Head of caudate nucleus (tissue), 42 donors: ENCODE data around the gene HNRNPLL.
"Not testable (repeated sequence)": the region's sequence is repeated elsewhere in the genome, so short reads cannot be mapped to it uniquely, and the experiment has no call there.

ENCODE experiments used
- DNase-seq, 42 donors: peaks; one replicate each; pipeline versions ENCODE4 v3.0.0 to v3.0.0-alpha.2; 2020 to 2021; ENCODE audit warnings: mixed read lengths in 7 of 42
- intact Hi-C: fragments of 100-400 bp; cut with DNase I; formaldehyde crosslinking; loops from one replicate; pipeline ENCODE4 v1.15.0; 2022

Gene HNRNPLL

GRCh38 chr2:38568724-38569436, 33.8 kb downstream of the HNRNPLL start:
- intact Hi-C loops = no loop called here

GRCh38 chr2:38565333-38565732, 37.4 kb downstream of the HNRNPLL start:
- intact Hi-C loops = no loop called here
- no peak for DNase-seq

More at GRCh38 chr2:38568724-38569436, 33.8 kb downstream of the HNRNPLL start:
- DNase-seq = no peak

- DNase-seq = no peak
- intact Hi-C loops = no loop called here
These were observed 41.0 kb downstream of the HNRNPLL start for GRCh38 chr2:38561691-38562090.

- intact Hi-C loops = no loop called here
- DNase-seq = no peak
These were observed 42.6 kb downstream of the HNRNPLL start for GRCh38 chr2:38560092-38560491.

- no peak for DNase-seq
- intact Hi-C loops = no loop called here
These were observed 44.7 kb downstream of the HNRNPLL start for GRCh38 chr2:38557981-38558380.

GRCh38 chr2:38557217-38557616, 45.5 kb downstream of the HNRNPLL start:
- intact Hi-C loops = no loop called here
- no peak for DNase-seq

GRCh38 chr2:38556006-38556801, 46.5 kb downstream of the HNRNPLL start:
- intact Hi-C loops = no loop called here
- DNase-seq = no peak

GRCh38 chr2:38554973-38555595, 47.6 kb downstream of the HNRNPLL start:
- intact Hi-C loops = no loop called here
- no peak for DNase-seq

GRCh38 chr2:38553554-38553953, 49.2 kb downstream of the HNRNPLL start:
- intact Hi-C loops = no loop called here
- DNase-seq = no peak

GRCh38 chr2:38552259-38552658, 50.5 kb downstream of the HNRNPLL start:
- intact Hi-C loops = no loop called here
- DNase-seq = no peak

- intact Hi-C loops = no loop called here
- no peak for DNase-seq
These were observed 51.0 kb downstream of the HNRNPLL start for GRCh38 chr2:38551746-38552145.

- no peak for DNase-seq
- intact Hi-C loops = no loop called here
These were observed 51.6 kb downstream of the HNRNPLL start for GRCh38 chr2:38551171-38551570.

GRCh38 chr2:38549851-38550250, 52.9 kb downstream of the HNRNPLL start:
- intact Hi-C loops = no loop called here
- DNase-seq = no peak

- DNase-seq = no peak
- intact Hi-C loops = no loop called here
These were observed 53.5 kb downstream of the HNRNPLL start for GRCh38 chr2:38549071-38549704.

- intact Hi-C loops = no loop called here
- DNase-seq = no peak
These were observed 54.9 kb downstream of the HNRNPLL start for GRCh38 chr2:38547791-38548190.

- no peak for DNase-seq
- intact Hi-C loops = no loop called here
These were observed 56.1 kb downstream of the HNRNPLL start for GRCh38 chr2:38546585-38546984.

GRCh38 chr2:38546064-38546463, 56.7 kb downstream of the HNRNPLL start:
- no peak for DNase-seq
- intact Hi-C loops = no loop called here

GRCh38 chr2:38542248-38542631, 60.5 kb downstream of the HNRNPLL start:
- DNase-seq, intact Hi-C loops: not testable (repeated sequence)

- DNase-seq = peak in 3 of 42 donors; percentile 13 to 25 (median 17)
- intact Hi-C loops = no loop called here
These were observed 62.0 kb downstream of the HNRNPLL start for GRCh38 chr2:38540580-38541286.
